ENCODE results near the gene SH2D1A. TPM values are rescaled to one million over a fixed set of nuclear protein-coding genes. Genes with fewer than 3 reads are reported as not detected.

Gene SH2D1A
- total RNA-seq, 1 donor from 2014 or later: 1.8 TPM

DNA sequence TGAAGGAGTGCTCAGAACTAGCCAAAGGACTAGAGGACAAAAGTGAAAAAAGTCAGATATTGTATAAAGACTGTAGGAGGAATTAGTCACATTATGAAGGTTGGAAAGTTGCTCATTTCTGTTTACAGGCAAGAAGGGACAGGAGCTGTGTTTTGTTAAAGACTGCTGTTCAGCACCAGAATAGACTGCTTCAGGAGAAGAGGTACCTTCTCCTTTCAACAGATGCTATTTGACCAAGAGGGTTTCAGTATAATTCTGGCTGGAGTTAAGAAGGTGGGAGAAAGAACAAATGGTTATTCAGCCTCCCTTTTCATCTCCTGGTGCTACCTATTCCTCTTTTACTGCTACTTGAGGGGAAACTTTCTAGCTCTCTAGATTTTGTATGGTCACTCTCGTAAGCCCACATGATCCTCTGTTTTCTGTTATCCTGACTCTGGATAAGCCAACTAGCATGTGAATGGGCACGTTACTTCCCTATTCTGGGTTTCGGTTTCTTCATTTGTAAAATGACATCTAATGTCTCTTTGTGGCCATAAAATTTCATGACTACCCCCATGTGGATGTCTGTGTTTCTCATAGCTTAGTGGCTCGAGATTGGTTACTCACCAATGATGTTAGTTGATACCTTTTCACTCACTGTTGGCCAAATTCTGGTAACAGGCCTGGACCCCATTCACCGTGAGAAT is 68.9 kb downstream of the SH2D1A start:
- ATAC-seq (no peak), DNase-seq (no peak)
- Histone ChIP-seq H3K27ac (no peak overlapping the region), H3K4me1 (no peaks in the 10 kb centered on the region), H3K4me3 (no peak overlapping the region), H3K9me3 (no peaks in the 10 kb centered on the region), H3K27me3 (no peaks in the 10 kb centered on the region), H3K36me3 (no peaks in the 10 kb centered on the region)
- intact Hi-C loops (cut with DNase I): no loop called here
- TF ChIP-seq, protein P1, sequence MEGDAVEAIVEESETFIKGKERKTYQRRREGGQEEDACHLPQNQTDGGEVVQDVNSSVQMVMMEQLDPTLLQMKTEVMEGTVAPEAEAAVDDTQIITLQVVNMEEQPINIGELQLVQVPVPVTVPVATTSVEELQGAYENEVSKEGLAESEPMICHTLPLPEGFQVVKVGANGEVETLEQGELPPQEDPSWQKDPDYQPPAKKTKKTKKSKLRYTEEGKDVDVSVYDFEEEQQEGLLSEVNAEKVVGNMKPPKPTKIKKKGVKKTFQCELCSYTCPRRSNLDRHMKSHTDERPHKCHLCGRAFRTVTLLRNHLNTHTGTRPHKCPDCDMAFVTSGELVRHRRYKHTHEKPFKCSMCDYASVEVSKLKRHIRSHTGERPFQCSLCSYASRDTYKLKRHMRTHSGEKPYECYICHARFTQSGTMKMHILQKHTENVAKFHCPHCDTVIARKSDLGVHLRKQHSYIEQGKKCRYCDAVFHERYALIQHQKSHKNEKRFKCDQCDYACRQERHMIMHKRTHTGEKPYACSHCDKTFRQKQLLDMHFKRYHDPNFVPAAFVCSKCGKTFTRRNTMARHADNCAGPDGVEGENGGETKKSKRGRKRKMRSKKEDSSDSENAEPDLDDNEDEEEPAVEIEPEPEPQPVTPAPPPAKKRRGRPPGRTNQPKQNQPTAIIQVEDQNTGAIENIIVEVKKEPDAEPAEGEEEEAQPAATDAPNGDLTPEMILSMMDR (IDR thresholded peaks at IDR 0.05): no peak

DNA sequence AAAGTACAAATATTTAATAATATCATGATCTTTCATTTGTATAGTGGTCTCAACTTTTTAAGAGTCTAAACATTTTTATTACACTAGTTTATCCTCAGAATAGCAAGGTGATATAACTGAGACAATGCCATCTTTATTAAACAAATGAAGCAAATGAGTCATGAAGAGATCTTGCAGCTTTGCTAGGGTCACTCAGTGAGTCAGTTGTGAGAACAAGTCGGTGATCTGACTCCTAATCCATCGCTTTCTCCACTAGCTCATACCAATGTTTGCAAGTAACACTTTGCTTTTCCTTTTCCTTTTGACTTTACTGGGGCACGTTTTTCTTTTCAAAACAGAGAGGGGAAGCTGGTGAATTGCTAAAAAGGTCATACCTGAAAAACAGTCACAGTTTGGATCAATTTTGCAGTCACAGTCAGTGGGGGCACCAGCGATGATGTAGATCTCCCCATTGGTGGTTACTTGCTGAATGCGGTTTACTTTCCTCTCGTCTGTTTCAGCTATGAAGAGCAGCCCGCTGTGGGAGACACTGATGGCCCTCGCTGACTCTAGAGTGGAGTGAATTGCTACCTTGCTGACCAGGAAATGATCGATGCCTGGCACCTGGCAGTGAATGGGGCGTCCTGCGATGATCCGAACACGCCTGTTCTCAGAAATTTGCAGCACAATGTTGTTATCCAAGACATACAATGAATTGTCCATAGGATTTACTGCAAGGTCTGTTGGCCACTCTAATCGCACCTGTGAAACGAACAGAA is 75.7 kb downstream of the SH2D1A start:
- H3K4me3 ChIP-seq: no peak overlapping the region
- ATAC-seq: no peak
- TF ChIP-seq, protein P1 (IDR thresholded peaks at IDR 0.05): no peak
- no peaks in the 10 kb centered on the region for H3K27me3 ChIP-seq
- intact Hi-C loops (cut with DNase I): no loop called here
- H3K9me3 ChIP-seq: no peaks in the 10 kb centered on the region
- no peaks in the 10 kb centered on the region for H3K4me1 ChIP-seq
- no peak for DNase-seq
- no peaks in the 10 kb centered on the region for H3K36me3 ChIP-seq
- H3K27ac ChIP-seq: no peak overlapping the region

Other genes starting within 250 kb of the SH2D1A start
- gene TEX13D, start 13.9 kb upstream of the SH2D1A start, total RNA-seq: not detected

Measured in upper lobe of right lung (tissue), 1 donor.